Measurements from ENCODE around the gene EXOC3L4.

DNA sequence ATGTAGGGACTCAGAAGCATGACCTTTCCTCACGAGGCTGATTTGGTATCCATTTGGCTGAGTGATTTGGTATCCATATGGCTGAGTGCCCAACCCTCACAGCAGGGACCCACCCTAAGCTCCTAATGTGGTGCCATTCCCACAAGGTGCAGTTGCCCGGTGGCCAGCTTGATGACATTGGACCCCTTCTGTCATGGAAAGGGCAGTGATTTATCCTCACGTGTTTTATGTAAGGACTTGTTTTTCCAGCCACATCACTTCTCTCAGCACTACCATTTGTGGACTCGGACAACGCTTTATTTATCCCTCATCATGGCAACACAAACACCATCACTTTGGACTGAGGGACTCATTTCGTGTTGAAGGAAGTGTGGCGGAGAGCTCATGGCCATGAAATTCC, 28.7 kb upstream of the EXOC3L4 start:
- no peak for TF ChIP-seq ZNF114 (tag by site-specific recombination; IDR thresholded peaks at IDR 0.05)
- no peak for TF ChIP-seq YY1 (tag by site-specific recombination; IDR thresholded peaks at IDR 0.05)
- TF ChIP-seq, protein P1, sequence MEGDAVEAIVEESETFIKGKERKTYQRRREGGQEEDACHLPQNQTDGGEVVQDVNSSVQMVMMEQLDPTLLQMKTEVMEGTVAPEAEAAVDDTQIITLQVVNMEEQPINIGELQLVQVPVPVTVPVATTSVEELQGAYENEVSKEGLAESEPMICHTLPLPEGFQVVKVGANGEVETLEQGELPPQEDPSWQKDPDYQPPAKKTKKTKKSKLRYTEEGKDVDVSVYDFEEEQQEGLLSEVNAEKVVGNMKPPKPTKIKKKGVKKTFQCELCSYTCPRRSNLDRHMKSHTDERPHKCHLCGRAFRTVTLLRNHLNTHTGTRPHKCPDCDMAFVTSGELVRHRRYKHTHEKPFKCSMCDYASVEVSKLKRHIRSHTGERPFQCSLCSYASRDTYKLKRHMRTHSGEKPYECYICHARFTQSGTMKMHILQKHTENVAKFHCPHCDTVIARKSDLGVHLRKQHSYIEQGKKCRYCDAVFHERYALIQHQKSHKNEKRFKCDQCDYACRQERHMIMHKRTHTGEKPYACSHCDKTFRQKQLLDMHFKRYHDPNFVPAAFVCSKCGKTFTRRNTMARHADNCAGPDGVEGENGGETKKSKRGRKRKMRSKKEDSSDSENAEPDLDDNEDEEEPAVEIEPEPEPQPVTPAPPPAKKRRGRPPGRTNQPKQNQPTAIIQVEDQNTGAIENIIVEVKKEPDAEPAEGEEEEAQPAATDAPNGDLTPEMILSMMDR (tag by site-specific recombination; IDR thresholded peaks at IDR 0.05) = no peak
- TF ChIP-seq, protein P2, sequence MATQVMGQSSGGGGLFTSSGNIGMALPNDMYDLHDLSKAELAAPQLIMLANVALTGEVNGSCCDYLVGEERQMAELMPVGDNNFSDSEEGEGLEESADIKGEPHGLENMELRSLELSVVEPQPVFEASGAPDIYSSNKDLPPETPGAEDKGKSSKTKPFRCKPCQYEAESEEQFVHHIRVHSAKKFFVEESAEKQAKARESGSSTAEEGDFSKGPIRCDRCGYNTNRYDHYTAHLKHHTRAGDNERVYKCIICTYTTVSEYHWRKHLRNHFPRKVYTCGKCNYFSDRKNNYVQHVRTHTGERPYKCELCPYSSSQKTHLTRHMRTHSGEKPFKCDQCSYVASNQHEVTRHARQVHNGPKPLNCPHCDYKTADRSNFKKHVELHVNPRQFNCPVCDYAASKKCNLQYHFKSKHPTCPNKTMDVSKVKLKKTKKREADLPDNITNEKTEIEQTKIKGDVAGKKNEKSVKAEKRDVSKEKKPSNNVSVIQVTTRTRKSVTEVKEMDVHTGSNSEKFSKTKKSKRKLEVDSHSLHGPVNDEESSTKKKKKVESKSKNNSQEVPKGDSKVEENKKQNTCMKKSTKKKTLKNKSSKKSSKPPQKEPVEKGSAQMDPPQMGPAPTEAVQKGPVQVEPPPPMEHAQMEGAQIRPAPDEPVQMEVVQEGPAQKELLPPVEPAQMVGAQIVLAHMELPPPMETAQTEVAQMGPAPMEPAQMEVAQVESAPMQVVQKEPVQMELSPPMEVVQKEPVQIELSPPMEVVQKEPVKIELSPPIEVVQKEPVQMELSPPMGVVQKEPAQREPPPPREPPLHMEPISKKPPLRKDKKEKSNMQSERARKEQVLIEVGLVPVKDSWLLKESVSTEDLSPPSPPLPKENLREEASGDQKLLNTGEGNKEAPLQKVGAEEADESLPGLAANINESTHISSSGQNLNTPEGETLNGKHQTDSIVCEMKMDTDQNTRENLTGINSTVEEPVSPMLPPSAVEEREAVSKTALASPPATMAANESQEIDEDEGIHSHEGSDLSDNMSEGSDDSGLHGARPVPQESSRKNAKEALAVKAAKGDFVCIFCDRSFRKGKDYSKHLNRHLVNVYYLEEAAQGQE (tag by site-specific recombination; IDR thresholded peaks at IDR 0.05) = no peak
- TF ChIP-seq, protein P3, sequence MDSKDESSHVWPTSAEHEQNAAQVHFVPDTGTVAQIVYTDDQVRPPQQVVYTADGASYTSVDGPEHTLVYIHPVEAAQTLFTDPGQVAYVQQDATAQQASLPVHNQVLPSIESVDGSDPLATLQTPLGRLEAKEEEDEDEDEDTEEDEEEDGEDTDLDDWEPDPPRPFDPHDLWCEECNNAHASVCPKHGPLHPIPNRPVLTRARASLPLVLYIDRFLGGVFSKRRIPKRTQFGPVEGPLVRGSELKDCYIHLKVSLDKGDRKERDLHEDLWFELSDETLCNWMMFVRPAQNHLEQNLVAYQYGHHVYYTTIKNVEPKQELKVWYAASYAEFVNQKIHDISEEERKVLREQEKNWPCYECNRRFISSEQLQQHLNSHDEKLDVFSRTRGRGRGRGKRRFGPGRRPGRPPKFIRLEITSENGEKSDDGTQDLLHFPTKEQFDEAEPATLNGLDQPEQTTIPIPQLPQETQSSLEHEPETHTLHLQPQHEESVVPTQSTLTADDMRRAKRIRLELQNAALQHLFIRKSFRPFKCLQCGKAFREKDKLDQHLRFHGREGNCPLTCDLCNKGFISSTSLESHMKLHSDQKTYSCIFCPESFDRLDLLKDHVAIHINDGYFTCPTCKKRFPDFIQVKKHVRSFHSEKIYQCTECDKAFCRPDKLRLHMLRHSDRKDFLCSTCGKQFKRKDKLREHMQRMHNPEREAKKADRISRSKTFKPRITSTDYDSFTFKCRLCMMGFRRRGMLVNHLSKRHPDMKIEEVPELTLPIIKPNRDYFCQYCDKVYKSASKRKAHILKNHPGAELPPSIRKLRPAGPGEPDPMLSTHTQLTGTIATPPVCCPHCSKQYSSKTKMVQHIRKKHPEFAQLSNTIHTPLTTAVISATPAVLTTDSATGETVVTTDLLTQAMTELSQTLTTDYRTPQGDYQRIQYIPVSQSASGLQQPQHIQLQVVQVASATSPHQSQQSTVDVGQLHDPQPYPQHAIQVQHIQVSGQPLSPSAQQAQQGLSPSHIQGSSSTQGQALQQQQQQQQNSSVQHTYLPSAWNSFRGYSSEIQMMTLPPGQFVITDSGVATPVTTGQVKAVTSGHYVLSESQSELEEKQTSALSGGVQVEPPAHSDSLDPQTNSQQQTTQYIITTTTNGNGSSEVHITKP (tag by site-specific recombination; IDR thresholded peaks at IDR 0.05) = no peak
